NT2/D1 (cell line): ENCODE data around the gene HOXC12.

Experiments
- SUZ12 ChIP-seq: IDR thresholded peaks from 2 replicates; pipeline ENCODE4 v1.6.1; 2011; ENCODE audit not compliant: insufficient read length, insufficient read depth; ENCODE audit errors: extremely low read depth
- YY1 ChIP-seq: IDR thresholded peaks from 2 replicates; pipeline ENCODE4 v1.6.1; 2011; ENCODE audit not compliant: insufficient read length, insufficient read depth

DNA sequence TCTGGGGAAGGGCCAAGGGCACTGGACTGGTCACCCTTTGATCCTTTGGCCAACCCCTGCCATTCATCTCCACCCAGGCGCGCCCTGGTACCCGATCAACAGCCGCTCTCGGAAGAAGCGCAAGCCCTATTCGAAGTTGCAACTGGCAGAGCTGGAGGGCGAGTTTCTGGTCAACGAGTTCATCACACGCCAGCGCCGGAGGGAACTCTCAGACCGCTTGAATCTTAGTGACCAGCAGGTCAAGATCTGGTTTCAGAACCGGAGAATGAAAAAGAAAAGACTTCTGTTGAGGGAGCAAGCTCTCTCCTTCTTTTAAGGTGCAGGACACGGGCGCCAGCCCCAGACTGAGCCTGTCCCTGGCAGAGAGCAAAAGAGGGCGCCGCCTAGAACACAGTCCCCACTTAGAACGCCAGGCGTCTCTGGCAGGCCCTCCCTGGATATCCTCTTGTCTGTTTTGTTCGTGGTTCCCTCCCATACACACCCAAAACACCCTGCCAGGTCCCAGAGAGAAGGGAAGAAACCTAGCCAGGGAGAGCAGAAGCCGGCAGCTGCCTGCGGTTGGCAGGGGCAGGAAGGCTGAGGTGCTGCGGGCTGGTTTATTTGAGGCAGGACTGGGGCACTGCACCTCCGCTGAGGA lies 1.7 kb downstream of the HOXC12 start:
- no peak for TF ChIP-seq YY1
- TF ChIP-seq SUZ12, result peak; percentile 56
